ENCODE data around the gene PRKAG2.

DNA sequence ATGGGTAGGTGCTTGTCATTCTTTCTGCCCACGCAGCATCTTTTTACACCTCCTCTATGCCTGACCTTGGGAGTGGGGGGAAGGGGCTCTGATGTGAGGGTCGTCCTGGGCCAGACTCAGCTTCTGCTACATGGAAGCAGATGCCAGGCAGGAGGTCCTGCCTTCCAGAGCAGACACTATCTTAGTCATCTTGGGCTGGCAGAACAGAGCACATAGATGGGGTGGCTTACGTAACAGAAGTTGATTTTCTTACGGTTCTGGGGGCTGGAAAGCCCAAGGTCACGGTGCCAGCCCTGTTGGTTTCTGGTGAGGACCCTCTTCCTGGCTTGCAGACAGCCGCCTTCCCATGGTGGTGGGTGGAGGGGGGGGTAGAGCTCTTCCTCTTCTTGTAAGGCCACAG, 159.0 kb downstream of the PRKAG2 start:
- TF ChIP-seq, protein P1, sequence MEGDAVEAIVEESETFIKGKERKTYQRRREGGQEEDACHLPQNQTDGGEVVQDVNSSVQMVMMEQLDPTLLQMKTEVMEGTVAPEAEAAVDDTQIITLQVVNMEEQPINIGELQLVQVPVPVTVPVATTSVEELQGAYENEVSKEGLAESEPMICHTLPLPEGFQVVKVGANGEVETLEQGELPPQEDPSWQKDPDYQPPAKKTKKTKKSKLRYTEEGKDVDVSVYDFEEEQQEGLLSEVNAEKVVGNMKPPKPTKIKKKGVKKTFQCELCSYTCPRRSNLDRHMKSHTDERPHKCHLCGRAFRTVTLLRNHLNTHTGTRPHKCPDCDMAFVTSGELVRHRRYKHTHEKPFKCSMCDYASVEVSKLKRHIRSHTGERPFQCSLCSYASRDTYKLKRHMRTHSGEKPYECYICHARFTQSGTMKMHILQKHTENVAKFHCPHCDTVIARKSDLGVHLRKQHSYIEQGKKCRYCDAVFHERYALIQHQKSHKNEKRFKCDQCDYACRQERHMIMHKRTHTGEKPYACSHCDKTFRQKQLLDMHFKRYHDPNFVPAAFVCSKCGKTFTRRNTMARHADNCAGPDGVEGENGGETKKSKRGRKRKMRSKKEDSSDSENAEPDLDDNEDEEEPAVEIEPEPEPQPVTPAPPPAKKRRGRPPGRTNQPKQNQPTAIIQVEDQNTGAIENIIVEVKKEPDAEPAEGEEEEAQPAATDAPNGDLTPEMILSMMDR (IDR thresholded peaks at IDR 0.05; ENCODE audit: low read depth, low read length, poor library complexity, severe bottlenecking) = no peak
- no peak for TF ChIP-seq EZH2phosphoT487 (IDR thresholded peaks at IDR 0.05; ENCODE audit: borderline replicate concordance, low read length)

Data from DOHH2 (cell line).